Dermis microvascular lymphatic vessel endothelial cell (primary cell): ENCODE results near the gene ADAM17. TPM values are rescaled to one million over a fixed set of nuclear protein-coding genes. Genes with fewer than 3 reads are reported as not detected.

Experiments used
- DNase-seq, 2 donors: peaks; one replicate each; pipeline versions ENCODE4 v3.0.0 to v3.0.0-alpha.2; 2010; ENCODE audit warnings: low read depth in 2 of 2
- total RNA-seq: library from RNA; depleted of rRNA; stranded (reverse); fragments of >200 nt; gene quantifications from 2 replicates; pipeline ENCODE4 v1.2.1, GENCODE V29; 2014

ADAM17 gene
- total RNA-seq, 1 donor from 2014 or later = 45.8 TPM

DNA sequence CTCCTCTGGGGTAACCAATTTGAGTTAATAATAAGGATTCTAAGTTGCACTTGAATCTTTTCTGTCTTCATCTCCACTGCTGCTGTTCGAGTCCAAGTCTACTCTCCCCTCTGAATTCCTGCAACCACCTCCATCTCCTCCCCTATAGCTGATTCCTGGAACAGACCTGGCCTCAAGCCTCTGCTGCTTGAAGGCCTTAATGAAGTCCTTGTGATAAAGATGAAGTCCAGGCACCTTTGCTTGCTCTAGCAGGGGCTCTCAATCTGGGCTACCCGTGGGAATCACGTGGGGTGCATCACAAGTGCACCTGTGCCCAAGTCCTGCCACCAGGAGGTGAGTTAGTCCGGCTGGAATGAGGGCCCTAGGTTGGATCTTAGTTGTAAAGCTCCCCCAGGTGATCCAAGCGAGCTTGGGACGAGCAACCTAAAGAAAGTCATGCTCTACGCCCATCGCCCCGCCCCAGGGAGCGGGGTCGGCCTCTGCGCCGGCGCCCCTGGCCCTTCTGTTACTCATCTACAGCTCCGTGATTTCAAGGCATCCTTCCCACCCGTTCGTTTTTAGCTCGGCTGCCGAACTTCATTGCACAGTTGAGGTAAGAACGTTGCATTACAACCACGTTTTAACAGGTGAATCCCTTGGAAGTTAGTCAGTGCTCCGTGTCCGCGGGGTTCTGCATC lies 82.2 kb downstream of the ADAM17 start:
- peak in 1 of 2 donors; percentile 25 for DNase-seq

DNA sequence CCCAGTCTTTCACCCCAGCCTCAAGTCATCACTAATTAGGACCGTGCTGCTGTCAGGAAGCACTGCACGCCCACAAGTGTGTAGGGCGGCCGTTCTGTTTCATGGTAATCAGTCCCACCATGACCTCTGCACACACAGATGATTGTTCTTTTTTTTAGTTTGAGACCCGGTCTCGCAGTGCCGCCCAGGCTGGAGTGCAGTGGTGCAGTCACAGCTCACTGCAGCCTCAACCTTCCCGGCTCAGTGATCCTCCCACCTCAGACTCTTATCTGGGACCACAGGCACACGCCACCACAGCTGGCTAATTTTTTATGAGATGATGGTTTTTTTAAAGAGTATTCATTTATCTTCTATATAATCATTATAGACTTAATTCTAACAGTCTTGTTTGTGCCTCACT lies 83.1 kb downstream of the ADAM17 start:
- DNase-seq = no peak

DNA sequence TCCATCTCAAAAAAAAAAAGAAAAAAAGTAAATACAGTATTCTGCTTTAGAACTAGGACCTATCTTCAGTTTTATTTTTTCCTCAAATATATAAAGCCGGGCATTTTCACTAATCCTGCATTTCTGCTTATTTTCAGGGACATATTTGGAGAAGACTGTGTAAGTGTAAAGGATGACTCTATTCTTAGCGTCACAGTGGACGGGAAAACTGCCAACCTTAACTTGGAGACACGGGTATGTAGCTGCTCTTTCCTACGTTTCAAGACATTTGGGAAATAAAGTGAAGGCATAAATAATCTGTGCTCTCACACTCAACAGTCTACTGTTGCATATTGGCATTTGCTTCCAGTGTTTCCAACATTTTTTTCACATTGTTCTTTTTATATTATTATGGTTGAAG lies 84.4 kb downstream of the ADAM17 start:
- DNase-seq = no peak

GRCh38 chr2:9467687-9468086 lies 87.9 kb downstream of the ADAM17 start:
- DNase-seq = no peak

- no peak for DNase-seq
These were observed 89.4 kb downstream of the ADAM17 start for GRCh38 chr2:9466147-9466683.

DNA sequence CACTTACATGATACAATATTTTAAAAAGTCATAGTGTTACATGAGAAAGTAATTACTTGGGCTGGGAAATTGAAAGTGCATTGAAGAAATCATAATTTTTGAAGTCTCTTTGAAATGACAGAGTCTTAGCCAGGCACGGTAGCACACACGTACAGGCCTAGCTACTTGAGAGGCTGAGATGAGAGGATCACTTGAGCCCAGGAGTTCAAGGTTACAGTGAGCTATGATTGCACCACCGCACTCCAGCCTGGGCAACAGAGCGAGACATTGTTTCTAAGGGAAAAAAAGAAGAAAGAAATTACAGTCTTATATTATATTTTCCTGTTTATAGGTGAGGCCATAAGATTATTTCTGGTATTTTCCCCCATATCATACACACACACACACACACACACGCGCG lies 90.5 kb downstream of the ADAM17 start:
- no peak for DNase-seq

- no peak for DNase-seq
These were observed 92.0 kb downstream of the ADAM17 start for GRCh38 chr2:9463698-9464034.

DNA sequence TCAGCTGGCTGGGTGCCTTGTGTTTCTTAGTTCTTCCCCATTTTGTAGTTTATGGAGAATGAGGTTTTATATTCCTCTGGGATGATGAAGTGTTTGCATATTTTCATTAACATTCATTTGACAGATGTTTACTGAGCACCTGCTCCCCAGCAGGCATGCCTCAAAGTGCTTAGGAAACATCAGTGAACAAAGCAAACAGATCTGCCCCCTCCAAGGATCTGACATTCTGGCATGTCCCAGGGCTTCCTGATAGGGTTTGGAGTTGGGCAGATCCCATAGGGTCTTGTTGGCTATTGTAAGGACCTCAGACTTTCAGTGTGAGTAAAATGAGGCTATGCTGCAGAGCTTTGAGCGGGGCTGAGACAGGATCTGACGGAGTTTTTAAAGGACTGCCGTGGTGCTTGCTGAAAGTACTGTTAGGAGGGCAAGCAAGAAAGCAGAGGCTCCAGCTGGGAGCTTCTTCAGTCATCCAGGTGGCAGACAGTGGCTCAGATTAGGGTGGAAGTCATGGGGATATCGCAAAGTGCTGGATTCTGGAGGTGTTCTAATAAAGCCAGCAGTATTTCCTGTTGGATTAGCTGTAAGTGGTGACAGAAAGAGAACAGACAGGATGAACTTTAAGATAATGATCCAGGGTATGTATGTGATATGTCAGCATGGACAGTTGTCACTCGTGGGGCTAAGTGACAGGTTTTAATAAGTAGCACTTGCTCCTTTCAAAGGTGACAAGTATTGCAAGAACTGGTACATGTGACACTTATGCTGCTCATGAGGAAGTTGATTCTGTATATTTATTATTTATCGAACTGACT lies 92.5 kb downstream of the ADAM17 start:
- no peak for DNase-seq

- no peak for DNase-seq
These were observed 93.3 kb downstream of the ADAM17 start for GRCh38 chr2:9462313-9462712.

GRCh38 chr2:9461079-9461478 lies 94.6 kb downstream of the ADAM17 start:
- no peak for DNase-seq

- no peak for DNase-seq
These were observed 95.1 kb downstream of the ADAM17 start for GRCh38 chr2:9460441-9461017.

- no peak for DNase-seq
These were observed 104.4 kb downstream of the ADAM17 start for GRCh38 chr2:9451231-9451630.

DNA sequence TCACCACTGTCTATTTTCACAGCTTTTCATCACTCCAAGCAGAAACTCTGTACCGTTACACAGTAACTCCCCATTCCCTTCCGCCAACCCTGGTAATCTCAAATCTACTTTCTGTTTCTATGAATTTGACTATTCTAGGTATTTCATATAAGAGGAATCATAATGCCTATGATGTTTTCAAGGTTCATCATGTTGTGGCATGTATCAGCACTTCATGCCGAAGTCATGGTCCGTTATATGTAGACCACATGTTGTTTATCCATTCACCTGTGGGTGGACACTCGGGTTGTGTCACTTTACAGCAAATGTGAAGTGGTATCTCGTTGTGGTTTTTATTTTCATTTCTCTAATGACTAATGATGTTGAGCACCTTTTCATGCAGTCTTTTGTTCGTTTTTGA lies 110.5 kb downstream of the ADAM17 start:
- no peak for DNase-seq

GRCh38 chr2:9443526-9443925 lies 112.1 kb downstream of the ADAM17 start:
- DNase-seq = no peak

GRCh38 chr2:9441556-9441955 lies 114.1 kb downstream of the ADAM17 start:
- DNase-seq = no peak

- DNase-seq = no peak
These were observed 115.4 kb downstream of the ADAM17 start for GRCh38 chr2:9440058-9440727.

GRCh38 chr2:9439536-9439935 lies 116.1 kb downstream of the ADAM17 start:
- no peak for DNase-seq

Other genes with a start within 250 kb of the ADAM17 start
- gene ITGB1BP1, start 132.3 kb downstream of the ADAM17 start, total RNA-seq = 32.5 and 32.9 TPM in 2 replicates
- gene CPSF3, start 132.2 kb downstream of the ADAM17 start, total RNA-seq = 31.1 and 37.7 TPM in 2 replicates
- gene IAH1, start 81.3 kb downstream of the ADAM17 start, total RNA-seq = 37.0 and 38.3 TPM in 2 replicates
- gene YWHAQ, start 75.2 kb upstream of the ADAM17 start, total RNA-seq = 188 and 199 TPM in 2 replicates